Neural cell (in vitro differentiated cells): ENCODE measurements around the gene MUC6. TPM values are rescaled to one million over a fixed set of nuclear protein-coding genes. Genes with fewer than 3 reads are reported as not detected.

Source experiments
- H2AFZ ChIP-seq: fragments of 200-600, 300-800 bp; sonication (generic), shearing (Covaris generic); 2 replicates; pipeline ENCODE4 v1.6.0; 2014; ENCODE audit warnings: low read depth, mild to moderate bottlenecking, antibody characterized with exemption, low read length, moderate library complexity
- H3F3A ChIP-seq: fragments of 200-600 bp; shearing (Covaris generic); 2 replicates; pipeline ENCODE4 v1.6.1; 2016; ENCODE audit warnings: mild to moderate bottlenecking, moderate library complexity, mixed read lengths, antibody characterized with exemption, low read length; ENCODE audit not compliant: insufficient read depth, poor library complexity, severe bottlenecking
- H3K27ac ChIP-seq: fragments of 200-600, 300-800 bp; sonication (generic), shearing (Covaris generic); 2 replicates; pipeline ENCODE4 v1.5.1; 2014; ENCODE audit warnings: mild to moderate bottlenecking, low read length, moderate library complexity
- H3K27me3 ChIP-seq: fragments of 300-800, 200-600 bp; sonication (generic), shearing (Covaris generic); 2 replicates; pipeline ENCODE4 v1.6.0; 2014; ENCODE audit warnings: mild to moderate bottlenecking, low read depth, low read length, moderate library complexity; ENCODE audit not compliant: insufficient read depth
- H3K36me3 ChIP-seq: fragments of 300-800, 200-600 bp; sonication (generic), shearing (Covaris generic); 2 replicates; pipeline ENCODE4 v1.5.1; 2014; ENCODE audit warnings: mild to moderate bottlenecking, antibody characterized with exemption, low read length, moderate library complexity; ENCODE audit not compliant: insufficient read depth
- H3K4me2 ChIP-seq: fragments of 300-800, 200-600 bp; sonication (generic), shearing (Covaris generic); 2 replicates; pipeline ENCODE4 v1.6.0; 2014; ENCODE audit warnings: mild to moderate bottlenecking, low read length
- H3K4me3 ChIP-seq: fragments of 300-800, 200-600 bp; sonication (generic), shearing (Covaris generic); 2 replicates; pipeline ENCODE4 v1.5.1; 2014; ENCODE audit warnings: mild to moderate bottlenecking, low read length, moderate library complexity
- H3K79me2 ChIP-seq: fragments of 200-600 bp; shearing (Covaris generic); replicated peaks from 2 replicates; pipeline ENCODE4 v1.6.0; 2014; ENCODE audit warnings: mild to moderate bottlenecking, low read length, moderate library complexity; ENCODE audit not compliant: insufficient read depth
- H3K9ac ChIP-seq: fragments of 300-800, 200-600 bp; sonication (generic), shearing (Covaris generic); 2 replicates; pipeline ENCODE4 v1.6.1; 2016; ENCODE audit warnings: mild to moderate bottlenecking, low read length, mixed read lengths
- H3K9me2 ChIP-seq: fragments of 200-600 bp; shearing (Covaris generic); 2 replicates; pipeline ENCODE4 v1.6.1; 2016; ENCODE audit warnings: mild to moderate bottlenecking, low read length, mixed read lengths; ENCODE audit not compliant: insufficient read depth
- H3K9me3 ChIP-seq: fragments of 200-600, 300-800 bp; sonication (generic), shearing (Covaris generic); 2 replicates; pipeline ENCODE4 v1.6.1; 2016; ENCODE audit warnings: mild to moderate bottlenecking, mixed run types, low read length, moderate library complexity, mixed read lengths
- H4K20me1 ChIP-seq: fragments of 200-600 bp; shearing (Covaris generic); 2 replicates; pipeline ENCODE4 v1.6.1; 2016; ENCODE audit warnings: mild to moderate bottlenecking, mixed run types; ENCODE audit not compliant: insufficient read depth
- CTCF ChIP-seq: fragments of 450-650 bp; IDR thresholded peaks from 2 replicates; pipeline ENCODE4 v1.5.1; 2014; ENCODE audit warnings: antibody characterized with exemption, mild to moderate bottlenecking, moderate library complexity; ENCODE audit not compliant: poor library complexity, severe bottlenecking
- EP300 ChIP-seq: fragments of 450-650 bp; conservative IDR thresholded peaks from 2 replicates; pipeline ENCODE4 v1.6.1; 2014; ENCODE audit warnings: antibody characterized with exemption, mild to moderate bottlenecking, moderate library complexity; ENCODE audit not compliant: poor library complexity, severe bottlenecking
- EZH2 ChIP-seq: fragments of 200-600, 300-800 bp; shearing (Covaris generic), sonication (generic); IDR thresholded peaks from 2 replicates; pipeline ENCODE4 v1.6.1; 2014; ENCODE audit warnings: antibody characterized with exemption, low read length, borderline replicate concordance, mild to moderate bottlenecking; ENCODE audit not compliant: insufficient read depth, poor library complexity, severe bottlenecking
- MXI1 ChIP-seq: fragments of 450-650 bp; conservative IDR thresholded peaks from 2 replicates; pipeline ENCODE4 v1.6.1; 2014; ENCODE audit warnings: antibody characterized with exemption, mild to moderate bottlenecking; ENCODE audit not compliant: poor library complexity, severe bottlenecking
- POLR2AphosphoS5 ChIP-seq: IDR thresholded peaks from 2 replicates; pipeline ENCODE4 v1.6.1; 2012
- RAD21 ChIP-seq: fragments of 450-650 bp; conservative IDR thresholded peaks from 2 replicates; pipeline ENCODE4 v1.6.1; 2014; ENCODE audit warnings: antibody characterized with exemption, mild to moderate bottlenecking, moderate library complexity
- REST ChIP-seq: IDR thresholded peaks from 2 replicates; pipeline ENCODE4 v1.6.1; 2012; ENCODE audit warnings: borderline replicate concordance
- SMC3 ChIP-seq: fragments of 450-650 bp; conservative IDR thresholded peaks from 2 replicates; pipeline ENCODE4 v1.6.1; 2014; ENCODE audit warnings: antibody characterized with exemption, mild to moderate bottlenecking, moderate library complexity; ENCODE audit not compliant: poor library complexity
- TAF1 ChIP-seq: IDR thresholded peaks from 2 replicates; pipeline ENCODE4 v1.6.1; 2012; ENCODE audit warnings: low read depth
- polyA plus RNA-seq: library from polyadenylated mRNA; depleted of rRNA; stranded (reverse); fragments of >200 nt; gene quantifications from 2 replicates; pipeline ENCODE4 v1.2.3, GENCODE V29; 2014

Gene MUC6
- polyA plus RNA-seq, 1 donor from 2014 or later: not detected

GRCh38 chr11:1024597-1025409, 11.7 kb downstream of the MUC6 start:
- H3K9ac ChIP-seq: no peak overlapping the region
- H3K4me3 ChIP-seq: no peak overlapping the region
- no peaks in the 10 kb centered on the region for H3K27me3 ChIP-seq
- H3F3A ChIP-seq: no peaks in the 10 kb centered on the region
- no peak overlapping the region for H2AFZ ChIP-seq
- no peak overlapping the region for H3K27ac ChIP-seq
- no peaks in the 10 kb centered on the region for H3K79me2 ChIP-seq
- no peak overlapping the region for H3K4me2 ChIP-seq
- TF ChIP-seq EZH2: no peak
- no peaks in the 10 kb centered on the region for H3K9me3 ChIP-seq
- H3K36me3 ChIP-seq: no peaks in the 10 kb centered on the region
- H3K9me2 ChIP-seq: no peaks in the 10 kb centered on the region
- H4K20me1 ChIP-seq: no peaks in the 10 kb centered on the region

- H3F3A ChIP-seq: no peaks in the 10 kb centered on the region
- no peaks in the 10 kb centered on the region for H3K79me2 ChIP-seq
- H3K27me3 ChIP-seq: no peaks in the 10 kb centered on the region
- no peak overlapping the region for H3K27ac ChIP-seq
- no peaks in the 10 kb centered on the region for H3K9me3 ChIP-seq
- H3K4me3 ChIP-seq: no peak overlapping the region
- H3K4me2 ChIP-seq: no peak overlapping the region
- no peaks in the 10 kb centered on the region for H3K9me2 ChIP-seq
- H4K20me1 ChIP-seq: no peaks in the 10 kb centered on the region
- no peak for TF ChIP-seq CTCF
- TF ChIP-seq EZH2: no peak
- no peak for TF ChIP-seq SMC3
- no peak for TF ChIP-seq TAF1
- TF ChIP-seq EP300: no peak
- no peaks in the 10 kb centered on the region for H3K36me3 ChIP-seq
- no peak overlapping the region for H3K9ac ChIP-seq
- no peak overlapping the region for H2AFZ ChIP-seq
Observed at GRCh38 chr11:1023811-1024596, 12.5 kb downstream of the MUC6 start.

GRCh38 chr11:1022908-1023810, 13.4 kb downstream of the MUC6 start:
- Histone ChIP-seq H3K4me2 (no peak overlapping the region), H3K9me2 (no peaks in the 10 kb centered on the region), H3K27me3 (no peaks in the 10 kb centered on the region), H2AFZ (no peak overlapping the region), H3K9ac (no peak overlapping the region), H4K20me1 (no peaks in the 10 kb centered on the region), H3K36me3 (no peaks in the 10 kb centered on the region), H3K79me2 (no peaks in the 10 kb centered on the region), H3K9me3 (no peaks in the 10 kb centered on the region), H3K27ac (no peak overlapping the region), H3K4me3 (no peak overlapping the region), H3F3A (no peaks in the 10 kb centered on the region)
- no peak for TF ChIP-seq RAD21
- TF ChIP-seq EP300: no peak
- no peak for TF ChIP-seq REST
- no peak for TF ChIP-seq SMC3
- no peak for TF ChIP-seq POLR2AphosphoS5
- no peak for TF ChIP-seq EZH2
- no peak for TF ChIP-seq CTCF
- TF ChIP-seq TAF1: no peak
- no peak for TF ChIP-seq MXI1
